ENCODE measurements around the gene IL4I1.

Gene IL4I1

DNA sequence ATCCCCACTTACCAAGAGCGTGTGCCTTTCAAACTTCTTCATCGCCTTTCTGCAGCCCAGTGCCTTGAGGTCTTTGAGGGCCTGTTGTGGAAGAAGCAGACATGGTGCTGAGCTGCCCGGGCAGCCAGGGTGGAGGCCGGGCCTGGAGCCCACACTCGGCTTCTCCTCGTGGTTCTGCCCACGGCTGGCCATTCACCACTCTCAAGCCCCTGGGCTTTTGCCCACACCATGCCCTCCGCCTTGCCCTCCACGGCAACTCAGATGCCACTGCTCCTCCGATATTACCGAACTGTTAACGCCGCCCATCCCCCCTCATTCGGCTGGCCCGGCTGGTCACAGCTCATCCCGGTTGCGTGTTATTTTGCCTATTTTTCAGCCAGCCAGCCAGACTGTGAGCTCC is 5.3 kb downstream of the IL4I1 start:
- Histone ChIP-seq H3K4me1 (ENCODE audit: control insufficient read depth, low read length) (peaks cover 42% of the 10 kb centered on the region), H3K9me3 (ENCODE audit: control insufficient read depth, insufficient read depth, low read length) (no peaks in the 10 kb centered on the region), H3K36me3 (ENCODE audit: control insufficient read depth, low read length) (no peaks in the 10 kb centered on the region), H4K20me1 (ENCODE audit: control insufficient read depth, insufficient read depth, low read depth, low read length) (no peaks in the 10 kb centered on the region), H3K79me2 (ENCODE audit: control insufficient read depth, low read length) (no peaks in the 10 kb centered on the region), H3K27me3 (ENCODE audit: control insufficient read depth, low read length) (peaks cover 59% of the 10 kb centered on the region), H3K4me2 (ENCODE audit: low read length) (no peak overlapping the region), H3K9me2 (replicated peaks; ENCODE audit: control insufficient read depth, low read length) (no peaks in the 10 kb centered on the region), H3K4me3 (ENCODE audit: low read length) (no peak overlapping the region), H3F3A (ENCODE audit: control insufficient read depth, insufficient read depth) (peaks cover 2% of the 10 kb centered on the region; the same call in 1 of the 2 replicates), H3K27ac (ENCODE audit: low read depth, low read length) (no peak overlapping the region)
- TF ChIP-seq, protein P1, sequence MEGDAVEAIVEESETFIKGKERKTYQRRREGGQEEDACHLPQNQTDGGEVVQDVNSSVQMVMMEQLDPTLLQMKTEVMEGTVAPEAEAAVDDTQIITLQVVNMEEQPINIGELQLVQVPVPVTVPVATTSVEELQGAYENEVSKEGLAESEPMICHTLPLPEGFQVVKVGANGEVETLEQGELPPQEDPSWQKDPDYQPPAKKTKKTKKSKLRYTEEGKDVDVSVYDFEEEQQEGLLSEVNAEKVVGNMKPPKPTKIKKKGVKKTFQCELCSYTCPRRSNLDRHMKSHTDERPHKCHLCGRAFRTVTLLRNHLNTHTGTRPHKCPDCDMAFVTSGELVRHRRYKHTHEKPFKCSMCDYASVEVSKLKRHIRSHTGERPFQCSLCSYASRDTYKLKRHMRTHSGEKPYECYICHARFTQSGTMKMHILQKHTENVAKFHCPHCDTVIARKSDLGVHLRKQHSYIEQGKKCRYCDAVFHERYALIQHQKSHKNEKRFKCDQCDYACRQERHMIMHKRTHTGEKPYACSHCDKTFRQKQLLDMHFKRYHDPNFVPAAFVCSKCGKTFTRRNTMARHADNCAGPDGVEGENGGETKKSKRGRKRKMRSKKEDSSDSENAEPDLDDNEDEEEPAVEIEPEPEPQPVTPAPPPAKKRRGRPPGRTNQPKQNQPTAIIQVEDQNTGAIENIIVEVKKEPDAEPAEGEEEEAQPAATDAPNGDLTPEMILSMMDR (IDR thresholded peaks at IDR 0.05; ENCODE audit: low read depth, low read length, poor library complexity, severe bottlenecking): no peak
- TF ChIP-seq EZH2phosphoT487 (IDR thresholded peaks at IDR 0.05; ENCODE audit: borderline replicate concordance, low read length): no peak

DNA sequence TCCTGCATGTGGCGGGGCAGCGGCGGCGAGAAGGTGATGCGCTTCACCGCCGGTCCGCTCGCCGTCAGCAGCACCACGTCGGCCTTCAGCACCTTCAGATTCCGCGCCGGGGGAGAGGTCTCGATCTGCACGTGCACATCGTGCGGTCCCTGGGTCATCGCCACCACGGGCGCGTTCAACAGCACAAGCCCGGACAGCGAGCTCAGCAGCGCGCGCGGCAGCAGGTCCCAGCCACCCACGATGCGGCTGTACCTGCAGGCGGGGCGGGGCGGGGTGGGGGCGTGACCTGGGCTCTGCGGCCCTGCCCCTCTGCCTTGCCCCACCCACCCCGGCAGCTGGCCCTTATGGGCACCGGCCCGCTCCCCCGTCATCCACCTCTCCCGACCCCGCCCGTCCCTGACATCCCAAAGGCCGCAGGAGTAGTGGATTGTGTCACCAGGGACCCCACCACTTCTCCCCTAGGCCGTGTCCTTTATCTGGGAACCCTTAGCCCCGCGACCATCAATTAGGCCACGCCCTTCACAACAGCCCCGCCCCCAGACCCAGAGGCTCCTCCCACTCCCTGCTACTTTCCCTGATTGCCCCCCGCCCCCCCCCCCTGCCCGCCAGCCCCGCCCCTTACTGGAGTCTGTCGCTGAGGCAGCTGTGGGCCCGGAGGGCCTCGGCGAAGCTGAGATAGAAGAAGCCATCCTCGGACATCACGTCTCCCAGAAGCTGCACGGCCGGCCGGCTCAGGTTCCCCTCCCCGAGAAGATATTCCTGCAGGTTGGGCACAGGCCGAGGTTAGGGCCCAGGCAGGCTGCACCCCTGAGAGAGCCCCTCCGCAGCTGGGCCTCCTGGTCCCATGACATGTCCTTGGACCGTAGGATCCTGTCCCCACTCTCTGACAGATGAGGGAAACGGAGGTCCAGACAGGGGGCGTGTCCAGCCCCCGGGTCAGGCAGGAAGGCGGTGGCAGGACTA is 6.1 kb downstream of the IL4I1 start:
- Histone ChIP-seq H3K27ac (ENCODE audit: low read depth, low read length) (no peak overlapping the region), H3K4me2 (ENCODE audit: low read length) (peak overlapping the region; percentile 94), H3K27me3 (ENCODE audit: control insufficient read depth, low read length) (peaks cover 51% of the 10 kb centered on the region), H3K9me3 (ENCODE audit: control insufficient read depth, insufficient read depth, low read length) (no peaks in the 10 kb centered on the region), H3K9me2 (replicated peaks; ENCODE audit: control insufficient read depth, low read length) (no peaks in the 10 kb centered on the region), H4K20me1 (ENCODE audit: control insufficient read depth, insufficient read depth, low read depth, low read length) (no peaks in the 10 kb centered on the region), H3F3A (ENCODE audit: control insufficient read depth, insufficient read depth) (peaks cover 5% of the 10 kb centered on the region; the same call in 1 of the 2 replicates), H3K79me2 (ENCODE audit: control insufficient read depth, low read length) (no peaks in the 10 kb centered on the region), H3K36me3 (ENCODE audit: control insufficient read depth, low read length) (no peaks in the 10 kb centered on the region), H3K4me3 (ENCODE audit: low read length) (peak overlapping the region; percentile 75), H3K4me1 (ENCODE audit: control insufficient read depth, low read length) (peaks cover 34% of the 10 kb centered on the region)
- TF ChIP-seq EZH2phosphoT487 (IDR thresholded peaks at IDR 0.05; ENCODE audit: borderline replicate concordance, low read length): no peak
- TF ChIP-seq, protein P1 (IDR thresholded peaks at IDR 0.05; ENCODE audit: low read depth, low read length, poor library complexity, severe bottlenecking): peak; percentile 49

DNA sequence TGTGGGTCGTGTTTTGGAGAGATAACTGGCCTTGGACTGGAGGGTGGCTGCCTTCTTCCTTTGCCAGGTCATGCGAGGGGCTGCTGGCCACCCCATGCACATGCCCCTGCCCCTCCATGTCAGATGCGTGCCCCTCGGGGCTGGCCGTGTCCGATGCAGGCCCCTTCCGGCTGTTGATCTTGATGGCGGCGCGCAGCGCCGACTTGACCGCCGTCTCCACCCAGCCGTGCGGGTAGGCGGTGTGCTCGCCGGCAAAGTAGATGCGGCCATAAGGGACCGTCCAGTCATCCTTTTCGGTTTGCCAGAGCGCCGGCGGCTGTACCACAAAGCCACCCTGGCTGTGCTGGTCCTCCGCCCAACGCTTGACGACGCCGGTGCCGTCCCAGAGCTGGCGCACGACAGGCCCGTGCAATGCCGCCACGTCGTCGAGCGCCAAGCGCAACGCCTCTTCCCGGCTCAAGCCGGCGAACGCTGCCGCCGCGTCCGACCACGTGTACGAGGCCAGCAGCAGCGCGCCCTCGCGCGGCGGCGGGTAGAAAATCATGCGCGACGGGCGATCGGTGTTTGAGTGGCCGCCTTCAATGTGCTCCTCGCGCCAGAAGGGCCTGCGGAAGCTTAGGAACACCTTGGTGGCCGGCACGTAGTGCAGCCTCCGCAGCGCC is 6.9 kb downstream of the IL4I1 start:
- H4K20me1 ChIP-seq (ENCODE audit: control insufficient read depth, insufficient read depth, low read depth, low read length): no peaks in the 10 kb centered on the region
- peaks cover 5% of the 10 kb centered on the region; the same call in 1 of the 2 replicates for H3F3A ChIP-seq (ENCODE audit: control insufficient read depth, insufficient read depth)
- TF ChIP-seq, protein P1 (IDR thresholded peaks at IDR 0.05; ENCODE audit: low read depth, low read length, poor library complexity, severe bottlenecking): peak; percentile 84
- no peak for TF ChIP-seq EZH2phosphoT487 (IDR thresholded peaks at IDR 0.05; ENCODE audit: borderline replicate concordance, low read length)
- H3K9me2 ChIP-seq (replicated peaks; ENCODE audit: control insufficient read depth, low read length): no peaks in the 10 kb centered on the region
- H3K4me2 ChIP-seq (ENCODE audit: low read length): peak overlapping the region; percentile 94
- no peak overlapping the region for H3K27ac ChIP-seq (ENCODE audit: low read depth, low read length)
- H3K36me3 ChIP-seq (ENCODE audit: control insufficient read depth, low read length): no peaks in the 10 kb centered on the region
- H3K4me3 ChIP-seq (ENCODE audit: low read length): peak overlapping the region; percentile 75
- peaks cover 34% of the 10 kb centered on the region for H3K4me1 ChIP-seq (ENCODE audit: control insufficient read depth, low read length)
- no peaks in the 10 kb centered on the region for H3K9me3 ChIP-seq (ENCODE audit: control insufficient read depth, insufficient read depth, low read length)
- H3K27me3 ChIP-seq (ENCODE audit: control insufficient read depth, low read length): peaks cover 43% of the 10 kb centered on the region
- H3K79me2 ChIP-seq (ENCODE audit: control insufficient read depth, low read length): no peaks in the 10 kb centered on the region
